K562 (cell line): ENCODE results near the gene TIMM23B. TPM values are rescaled to one million over a fixed set of nuclear protein-coding genes. Genes with fewer than 3 reads are reported as not detected.
"Not testable (repeated sequence)": the region's sequence is repeated elsewhere in the genome, so short reads cannot be mapped to it uniquely, and the experiment has no call there.

Experiments used
- ATAC-seq: fragments of 200-7000 bp; cut with Tn5 transposase; 3 replicates; pipeline ENCODE4 v1.9.1; 2020; ENCODE audit warnings: moderate library complexity
- BruUV-seq: library from RNA; stranded (reverse); fragments of 400-500 nt; replicated peaks from 2 replicates; lab custom pipeline; 2021; lab: Mats Ljungman, UMichigan
- CTCF ChIA-PET: fragments of 300-600 bp; formaldehyde crosslinking; extraction: SDS; loops from one replicate; lab custom pipeline; 2021; ENCODE audit warnings: low intra/inter-chr PET ratio; lab: Yijun Ruan, JAX
- POLR2A ChIA-PET: fragments of 300-600, 350-650 bp; sonication (Branson Sonifier 250); formaldehyde crosslinking; extraction: SDS; loops from one replicate; lab custom pipeline; 2021; ENCODE audit warnings: antibody characterized with exemption, inconsistent platforms; lab: Yijun Ruan, JAX
- DNase-seq, 4 experiments: peaks; one replicate each; pipeline versions ENCODE4 v3.0.0 to v3.0.0-alpha.2; 2011 to 2018; ENCODE audit warnings: low spot score in 3 of 4, mixed read lengths in 3 of 4; ENCODE audit errors: extremely low read depth in 1 of 4
- FAIRE-seq: peaks from 2 replicates; lab custom pipeline; 2011; peaks lifted over from hg19 to GRCh38; lab: Jason Lieb, UNC
- H2AFZ ChIP-seq: 2 replicates; pipeline ENCODE4 v1.6.0; 2011; ENCODE audit warnings: low read depth, low read length, control low read depth, inconsistent platforms
- H3K27ac ChIP-seq: fragments of 200-600 bp; 3 replicates; pipeline ENCODE4 v1.8.0; 2011; ENCODE audit warnings: low read depth, mild to moderate bottlenecking, control low read depth, inconsistent platforms, low read length, moderate library complexity, mixed read lengths; ENCODE audit errors: extremely low read depth
- H3K27me3 ChIP-seq, 2 experiments: fragments of 300-600 bp in 1 of 2; 2 replicates in 1 of 2; 3 replicates in 1 of 2; pipeline versions ENCODE4 v1.6.0 to v1.8.0; 2011; ENCODE audit warnings: inconsistent platforms in 2 of 2, low read length in 2 of 2, mild to moderate bottlenecking in 1 of 2, mixed read lengths in 1 of 2, moderate library complexity in 1 of 2; ENCODE audit not compliant: control insufficient read depth in 2 of 2, insufficient read depth in 2 of 2
- H3K36me3 ChIP-seq: fragments of 300-600 bp; 3 replicates; pipeline ENCODE4 v1.8.0; 2011; ENCODE audit warnings: mild to moderate bottlenecking, low read length, inconsistent platforms; ENCODE audit not compliant: control insufficient read depth, insufficient read depth
- H3K4me1 ChIP-seq, 2 experiments: fragments of 200-600 bp in 1 of 2; replicated peaks in 1 of 2; 2 replicates in 1 of 2; 3 replicates in 1 of 2; pipeline versions ENCODE4 v1.5.1 to v1.8.0; 2011; ENCODE audit warnings: inconsistent platforms in 2 of 2, low read length in 2 of 2, mild to moderate bottlenecking in 1 of 2, mixed read lengths in 1 of 2, moderate library complexity in 1 of 2; ENCODE audit not compliant: control insufficient read depth in 2 of 2, insufficient read depth in 2 of 2
- H3K4me2 ChIP-seq: 2 replicates; pipeline ENCODE4 v1.6.1; 2011; ENCODE audit warnings: low read length, control low read depth, inconsistent platforms, mixed read lengths; ENCODE audit not compliant: insufficient read depth
- H3K4me3 ChIP-seq: fragments of 200-600 bp; sonication (generic), shearing (Covaris generic); 2 replicates; pipeline ENCODE4 v1.5.1; 2016; ENCODE audit warnings: control low read depth, inconsistent platforms
- H3K79me2 ChIP-seq: fragments of 200-600 bp; 3 replicates; pipeline ENCODE4 v1.8.0; 2011; ENCODE audit warnings: low read length, inconsistent platforms; ENCODE audit not compliant: control insufficient read depth, insufficient read depth
- H3K9ac ChIP-seq, 2 experiments: 2 replicates each; pipeline versions ENCODE4 v1.6.0 to v1.6.1; 2011; ENCODE audit warnings: low read depth in 2 of 2, low read length in 2 of 2, control low read depth in 1 of 2, inconsistent platforms in 1 of 2, mild to moderate bottlenecking in 1 of 2, mixed read lengths in 1 of 2; ENCODE audit not compliant: insufficient read depth in 1 of 2
- H3K9me1 ChIP-seq: one replicate; pipeline ENCODE4 v1.6.0; 2011; ENCODE audit warnings: inconsistent platforms, mild to moderate bottlenecking, low read length, moderate library complexity; ENCODE audit not compliant: control insufficient read depth, insufficient read depth
- H3K9me3 ChIP-seq: replicated peaks from 2 replicates; pipeline ENCODE4 v1.5.1; 2011; ENCODE audit warnings: low read depth, low read length, inconsistent platforms; ENCODE audit not compliant: control insufficient read depth, insufficient read depth
- H4K20me1 ChIP-seq: replicated peaks from 2 replicates; pipeline ENCODE4 v1.6.1; 2011; ENCODE audit warnings: low read length, inconsistent platforms, mixed read lengths; ENCODE audit not compliant: control insufficient read depth, insufficient read depth
- WGBS: fragments of 100-300 bp; shearing (Covaris generic); methylation state at CpG from one replicate; pipeline ENCODE4 v1.1.6; 2016; ENCODE audit warnings: low coverage, mixed read lengths; ENCODE audit not compliant: insufficient coverage; ENCODE audit errors: missing lambda C conversion rate; 5-methylcytosine and 5-hydroxymethylcytosine counted together
- in situ Hi-C: fragments of 300-500 bp; cut with MboI; formaldehyde crosslinking; loops from 4 replicates; pipeline ENCODE4 v1.15.0; 2018; ENCODE audit warnings: inconsistent platforms, mixed read lengths
- intact Hi-C: fragments of 100-400 bp; cut with micrococcal nuclease; formaldehyde crosslinking; loops from 2 replicates; pipeline ENCODE4 v1.14.2; 2022
- polyA plus RNA-seq, 8 experiments: library from polyadenylated mRNA; depleted of rRNA in 4 of 8; stranded (reverse) in 5 of 8; unstranded in 3 of 8; fragments of >200 nt; fragmentation: Nextera tagmentation in 2 of 8; fragmentation: Illumina TruSeq in 1 of 8; extraction: Ambion mirVana in 2 of 8; extraction: Trizol in 1 of 8; gene quantifications; 2 replicates each; pipeline versions ENCODE4 v1.2.1 to v1.2.3, GENCODE V29; 2011 to 2014; ENCODE audit warnings: inconsistent platforms in 1 of 8, missing spikeins in 1 of 8
- total RNA-seq, 7 experiments: library from RNA; depleted of rRNA in 6 of 7; stranded (reverse); fragments of >200 nt in 6 of 7; fragmentation: Illumina TruSeq in 2 of 7; extraction: Trizol in 2 of 7; gene quantifications; 2 replicates each; pipeline versions ENCODE4 v1.2.1 to v1.2.3, GENCODE V29; 2011 to 2021; ENCODE audit warnings: low replicate concordance in 1 of 7

The TIMM23B gene
- total and polyA plus RNA-seq, 9 of the 15 experiments (the other 6 are each of a cell fraction or from before 2014, with no cell fraction given), result 7.2 to 40.2 (median 24.7) TPM

- H3K4me2 ChIP-seq, H4K20me1 ChIP-seq, CTCF ChIA-PET, POLR2A ChIA-PET, H3K4me3 ChIP-seq, H3K9ac ChIP-seq, H3K9me1 ChIP-seq, DNase-seq, intact Hi-C loops, H3K27me3 ChIP-seq, H2AFZ ChIP-seq, H3K27ac ChIP-seq, ATAC-seq, BruUV-seq, in situ Hi-C loops, FAIRE-seq, H3K4me1 ChIP-seq, H3K9me3 ChIP-seq: not testable (repeated sequence)
- peaks cover 39% of the 10 kb centered on the region for H3K79me2 ChIP-seq
- peaks cover 57% of the 10 kb centered on the region for H3K36me3 ChIP-seq
- WGBS, result 86% methylated on average over 1 of the region's 2 CpGs
Measured at GRCh38 chr10:49948142-49948541, 6.3 kb downstream of the TIMM23B start.

DNA sequence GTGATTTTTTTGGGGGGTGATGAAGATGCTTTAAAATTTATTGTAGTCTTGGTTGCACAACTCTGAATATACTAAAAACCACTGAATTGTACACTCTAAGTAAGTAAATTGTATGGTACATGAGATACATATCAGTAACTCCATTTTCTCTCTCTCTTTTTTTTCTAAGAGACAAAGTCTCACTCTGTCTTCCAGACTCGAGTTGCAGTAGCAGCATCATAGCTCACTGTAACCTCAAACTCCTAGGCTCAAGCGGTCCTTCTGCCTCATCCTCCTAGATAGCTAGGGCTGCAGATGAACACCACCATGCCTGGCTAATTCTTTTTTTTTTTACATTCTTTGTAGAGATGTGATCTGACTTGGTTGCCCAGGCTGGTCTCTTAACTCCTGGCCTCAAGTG lies 6.9 kb downstream of the TIMM23B start:
- BruUV-seq, H3K4me2 ChIP-seq, H3K9me1 ChIP-seq, H4K20me1 ChIP-seq, in situ Hi-C loops, intact Hi-C loops, H3K27me3 ChIP-seq, H3K4me1 ChIP-seq, DNase-seq, H2AFZ ChIP-seq, FAIRE-seq, POLR2A ChIA-PET, H3K4me3 ChIP-seq, H3K9ac ChIP-seq, ATAC-seq, CTCF ChIA-PET, H3K9me3 ChIP-seq, H3K27ac ChIP-seq: not testable (repeated sequence)
- WGBS, result 92% methylated on average over 2 of the region's 2 CpGs
- Histone ChIP-seq H3K36me3 (peaks cover 59% of the 10 kb centered on the region), H3K79me2 (peaks cover 33% of the 10 kb centered on the region)

GRCh38 chr10:49952006-49952405 lies 10.2 kb downstream of the TIMM23B start:
- intact Hi-C loops, H3K4me3 ChIP-seq, POLR2A ChIA-PET, FAIRE-seq, H3K27me3 ChIP-seq, CTCF ChIA-PET, in situ Hi-C loops, H3K9me3 ChIP-seq, BruUV-seq, H4K20me1 ChIP-seq, H3K9ac ChIP-seq, H3K9me1 ChIP-seq, H3K4me2 ChIP-seq, ATAC-seq, H3K27ac ChIP-seq, H2AFZ ChIP-seq, H3K4me1 ChIP-seq, DNase-seq: not testable (repeated sequence)
- H3K79me2 ChIP-seq, result peaks cover 17% of the 10 kb centered on the region
- H3K36me3 ChIP-seq, result peaks cover 50% of the 10 kb centered on the region
- WGBS, result 92% methylated on average over 3 of the region's 3 CpGs
